ENCODE results near the gene ELL3. TPM values are rescaled to one million over a fixed set of nuclear protein-coding genes. Genes with fewer than 3 reads are reported as not detected.
A peak's percentile ranks its signal among the peaks of the same experiment; 100 is the strongest.

Gene ELL3
- total and polyA plus RNA-seq, 2 of the 8 experiments (the other 6 are each of a cell fraction or from before 2014, with no cell fraction given): 9.2 to 13.7 TPM

GRCh38 chr15:43794269-43795037, 17.7 kb upstream of the ELL3 start:
- ChIA-PET POLR2A (ENCODE audit: partially characterized antibody) (interaction anchor here (1.5 to 8.9 kb wide), 10 partner anchors 9 to 49 kb away, joined by 3 to 71 read pairs (median 8); partner anchors contain the start of genes ELL3, MFAP1 and PDIA3), CTCF (ENCODE audit: partially characterized antibody) (interaction anchor here (1.2 to 1.4 kb wide), 3 partner anchors 18 to 280 kb away, joined by 3 to 4 read pairs (median 3); partner anchors contain the start of gene ELL3)
- Histone ChIP-seq H3K4ac (replicated peaks; ENCODE audit: insufficient read length, low read depth, low read length) (no peak overlapping the region), H3K4me2 (ENCODE audit: insufficient read depth in 1 of 2, low read depth in 2 of 2, low read length in 2 of 2) (peak overlapping the region; percentile 30 to 98; a peak in 1 of 4 replicates), H3K23me2 (ENCODE audit: low read depth, low read length) (peaks cover 4% of the 10 kb centered on the region), H4K5ac (ENCODE audit: insufficient read length, low read depth, low read length) (no peak overlapping the region), H3K23ac (ENCODE audit: insufficient read length) (no peak overlapping the region), H4K20me1 (replicated peaks in 1 of 2; ENCODE audit: control insufficient read depth in 1 of 2, insufficient read depth in 2 of 2, low read length in 2 of 2) (peaks cover 4 to 17% of the 10 kb centered on the region in 2 experiments), H3K4me3 (ENCODE audit: extremely low read depth in 1 of 4, insufficient read depth in 2 of 4, low read depth in 3 of 4, low read length in 4 of 4) (peak overlapping the region in 1 of 4 experiments; percentile 31; a peak in 1 of 8 replicates), H3K18ac (ENCODE audit: extremely low read depth, low read length) (0 out of 2 replicates have a peak overlapping the region, but pooled peaks have one; percentile 24), H2BK120ac (replicated peaks; ENCODE audit: low read depth, low read length) (no peak overlapping the region), H3K27ac (ENCODE audit: low read depth, low read length) (0 out of 2 replicates have a peak overlapping the region, but pooled peaks have one; percentile 54), H3K79me1 (ENCODE audit: low read depth, low read length) (peaks cover 19% of the 10 kb centered on the region), H2BK15ac (ENCODE audit: low read length) (no peak overlapping the region), H3K14ac (ENCODE audit: insufficient read length) (no peak overlapping the region), H2BK5ac (ENCODE audit: low read depth, low read length) (no peak overlapping the region; the same call in 1 of the 2 replicates), H4K8ac (ENCODE audit: extremely low read depth, insufficient read depth, low read length) (no peak overlapping the region), H3K4me1 (replicated peaks in 1 of 4; ENCODE audit: control insufficient read depth in 3 of 4, insufficient read depth in 4 of 4, low read length in 3 of 4) (peaks cover 19 to 28% (median 24%) of the 10 kb centered on the region in 4 experiments; a peak in 6 of 7 replicates), H2BK12ac (ENCODE audit: low read depth, low read length) (no peak overlapping the region), H3K9me3 (ENCODE audit: insufficient read depth in 2 of 2, low read depth in 1 of 2, low read length in 1 of 2) (no peaks in the 10 kb centered on the region), H3K79me2 (ENCODE audit: control insufficient read depth in 1 of 2, insufficient read depth in 2 of 2, low read length in 2 of 2) (peaks cover 0 to 26% of the 10 kb centered on the region in 2 experiments; a peak in 2 of 4 replicates), H2BK20ac (ENCODE audit: low read length) (no peak overlapping the region), H2AFZ (ENCODE audit: low read length) (no peak overlapping the region), H4K91ac (replicated peaks; ENCODE audit: insufficient read length, low read length) (no peak overlapping the region), H3K36me3 (ENCODE audit: control insufficient read depth in 2 of 4, insufficient read depth in 4 of 4, low read length in 3 of 4) (peaks cover 12 to 48% (median 22%) of the 10 kb centered on the region in 4 experiments), H3K9ac (replicated peaks in 1 of 4; ENCODE audit: extremely low read depth in 1 of 4, low read depth in 3 of 4, low read length in 3 of 4) (no peak overlapping the region), H2AK5ac (ENCODE audit: low read depth, low read length) (no peak overlapping the region), H3K27me3 (replicated peaks in 1 of 4; ENCODE audit: control insufficient read depth in 3 of 4, extremely low read depth in 1 of 4, insufficient read depth in 3 of 4, low read length in 3 of 4) (no peaks in the 10 kb centered on the region), H3K56ac (replicated peaks; ENCODE audit: insufficient read length, low read depth, low read length) (no peak overlapping the region)
- DNase-seq (ENCODE audit: low read depth in 1 of 2, low spot score in 2 of 2) (no peak), FAIRE-seq (no peak)
- 94% methylated on average over 9 of the region's 9 CpGs; no CpG with 5 or more reads in 1 of the 2 experiments for WGBS, 2 experiments (ENCODE audit: extremely low coverage in 1 of 2, insufficient coverage in 1 of 2, insufficient read length in 1 of 2, insufficient replicate concordance in 2 of 2, low coverage in 1 of 2, low lambda C conversion rate in 2 of 2, missing lambda C conversion rate in 1 of 2)
- TF ChIP-seq CEBPB (IDR thresholded peaks at IDR 0.05; ENCODE audit: low read depth, low read length) (no peak), POLR2A (IDR thresholded peaks at IDR 0.05; ENCODE audit: control extremely low read depth in 1 of 2, low read depth in 2 of 2, low read length in 2 of 2) (peak in 1 of 2 experiments; percentile 24; a peak in 2 of 3 replicates), TEAD4 (IDR thresholded peaks at IDR 0.05; ENCODE audit: low read depth, low read length) (no peak), TAF7 (optimal IDR thresholded peaks at IDR 0.05; ENCODE audit: borderline replicate concordance, low read depth, low read length) (peak; percentile 37), KDM1A (IDR thresholded peaks at IDR 0.05; ENCODE audit: borderline replicate concordance, low read length) (no peak), BCL11A (IDR thresholded peaks at IDR 0.05; ENCODE audit: low read depth in 2 of 2, low read length in 2 of 2) (no peak), CHD1 (IDR thresholded peaks at IDR 0.05; ENCODE audit: low read depth, low read length) (no peak), NRF1 (IDR thresholded peaks at IDR 0.05; ENCODE audit: low read depth, low read length) (no peak), JUND (IDR thresholded peaks at IDR 0.05; ENCODE audit: low read length) (no peak), SUZ12 (IDR thresholded peaks at IDR 0.05; ENCODE audit: low read length) (no peak), GTF2F1 (IDR thresholded peaks at IDR 0.05; ENCODE audit: borderline replicate concordance, low read depth, low read length) (no peak), CBX8 (IDR thresholded peaks at IDR 0.05; ENCODE audit: borderline replicate concordance, low read depth, low read length) (no peak)
